Measurements from ENCODE around the gene PTMS.

GRCh38 chr12:6734506-6735387, 31.4 kb upstream of the PTMS start:
- TF ChIP-seq CTCF (IDR thresholded peaks at IDR 0.05; ENCODE audit: low read depth, low read length), result no peak
- TF ChIP-seq POLR2A (IDR thresholded peaks at IDR 0.05; ENCODE audit: extremely low read depth, insufficient read length), result no peak
- TF ChIP-seq, protein P1, sequence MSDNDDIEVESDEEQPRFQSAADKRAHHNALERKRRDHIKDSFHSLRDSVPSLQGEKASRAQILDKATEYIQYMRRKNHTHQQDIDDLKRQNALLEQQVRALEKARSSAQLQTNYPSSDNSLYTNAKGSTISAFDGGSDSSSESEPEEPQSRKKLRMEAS (IDR thresholded peaks at IDR 0.05; ENCODE audit: low read depth, low read length), result no peak

All from NB4 (cell line).